OCI-LY1 (cell line): ENCODE data around the gene PDE5A.

Experiments used
- H2AFZ ChIP-seq: fragments of 200-600 bp; sonication (generic), shearing (Covaris generic); 2 replicates; pipeline ENCODE4 v1.6.0; 2014; ENCODE audit warnings: antibody characterized with exemption, mild to moderate bottlenecking, low read length
- H3F3A ChIP-seq: fragments of 200-600 bp; sonication (generic), shearing (Covaris generic); 2 replicates; pipeline ENCODE4 v1.6.0; 2014; ENCODE audit warnings: mild to moderate bottlenecking, antibody characterized with exemption, low read length, moderate library complexity; ENCODE audit not compliant: insufficient read depth
- H3K27ac ChIP-seq: fragments of 200-600 bp; sonication (generic); 2 replicates; pipeline ENCODE4 v1.5.1; 2014; ENCODE audit warnings: low read length, mixed run types, mild to moderate bottlenecking, low read depth; ENCODE audit not compliant: poor library complexity, severe bottlenecking
- H3K27me3 ChIP-seq: fragments of 200-600 bp; sonication (generic); 2 replicates; pipeline ENCODE4 v1.6.0; 2014; ENCODE audit warnings: antibody characterized with exemption, mild to moderate bottlenecking, low read length, moderate library complexity; ENCODE audit not compliant: insufficient read depth
- H3K36me3 ChIP-seq: fragments of 200-600 bp; sonication (generic); 2 replicates; pipeline ENCODE4 v1.6.1; 2014; ENCODE audit warnings: mild to moderate bottlenecking, antibody characterized with exemption, low read length, moderate library complexity, mixed read lengths; ENCODE audit not compliant: insufficient read depth
- H3K4me1 ChIP-seq: fragments of 200-600 bp; sonication (generic); 2 replicates; pipeline ENCODE4 v1.5.1; 2014; ENCODE audit warnings: mild to moderate bottlenecking, low read length, moderate library complexity; ENCODE audit not compliant: insufficient read depth, severe bottlenecking
- H3K4me2 ChIP-seq: fragments of 200-600 bp; sonication (generic), shearing (Covaris generic); 2 replicates; pipeline ENCODE4 v1.6.1; 2014; ENCODE audit warnings: low read length
- H3K4me3 ChIP-seq: fragments of 200-600 bp; sonication (generic); 2 replicates; pipeline ENCODE4 v1.5.1; 2014; ENCODE audit warnings: low read length, low read depth, mild to moderate bottlenecking, mixed read lengths; ENCODE audit not compliant: poor library complexity, severe bottlenecking
- H3K79me2 ChIP-seq: fragments of 200-600 bp; shearing (Covaris generic); 2 replicates; pipeline ENCODE4 v1.6.1; 2016; ENCODE audit warnings: mixed run types, low read length, mixed read lengths; ENCODE audit not compliant: insufficient read depth
- H3K9ac ChIP-seq: fragments of 200-600 bp; sonication (generic), shearing (Covaris generic); 2 replicates; pipeline ENCODE4 v1.6.1; 2014; ENCODE audit warnings: mild to moderate bottlenecking, low read length, mixed read lengths
- H3K9me2 ChIP-seq: fragments of 200-600 bp; sonication (generic), shearing (Covaris generic); 2 replicates; pipeline ENCODE4 v1.6.1; 2014; ENCODE audit warnings: low read depth, mild to moderate bottlenecking, low read length, mixed read lengths
- H3K9me3 ChIP-seq: fragments of 200-600 bp; shearing (Covaris generic); 2 replicates; pipeline ENCODE4 v1.6.1; 2014; ENCODE audit warnings: low read length, mixed read lengths
- H4K20me1 ChIP-seq: fragments of 200-600 bp; sonication (generic), shearing (Covaris generic); 2 replicates; pipeline ENCODE4 v1.6.0; 2016; ENCODE audit warnings: mild to moderate bottlenecking, low read length; ENCODE audit not compliant: insufficient read depth
- CTCF ChIP-seq: fragments of 200-600 bp; sonication (generic), shearing (Covaris generic); IDR thresholded peaks from 2 replicates; pipeline ENCODE4 v1.5.1; 2017; ENCODE audit warnings: mild to moderate bottlenecking, antibody characterized with exemption, low read length, moderate library complexity, mixed read lengths
- EZH2 ChIP-seq: fragments of 200-600 bp; sonication (generic), shearing (Covaris generic); IDR thresholded peaks from 2 replicates; pipeline ENCODE4 v1.8.0; 2017; ENCODE audit warnings: borderline replicate concordance, mixed run types, mild to moderate bottlenecking, antibody characterized with exemption, low read length, moderate library complexity, mixed read lengths

The PDE5A gene

DNA sequence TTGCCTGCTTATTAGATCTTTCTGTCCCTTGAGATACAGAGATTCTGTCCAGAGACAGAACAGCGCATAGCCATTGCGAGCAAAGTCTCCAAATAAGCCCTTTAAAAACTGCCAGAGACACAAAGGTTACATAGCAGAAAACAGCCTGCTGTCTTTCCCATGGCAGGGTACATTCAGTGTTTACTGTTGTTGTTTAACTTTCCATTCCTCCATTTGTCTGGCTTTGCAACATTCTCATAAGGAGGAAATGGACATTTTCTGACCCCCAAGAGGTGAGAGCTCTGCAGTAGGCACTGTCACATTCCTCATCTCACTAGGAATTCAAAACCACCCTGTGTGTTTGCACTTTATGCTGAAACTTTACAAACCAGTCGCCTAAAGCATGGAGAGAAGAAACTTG is 48.3 kb downstream of the PDE5A start:
- Histone ChIP-seq H3K4me3 (no peak overlapping the region), H3K27ac (no peak overlapping the region), H3K4me2 (no peak overlapping the region), H3K36me3 (no peaks in the 10 kb centered on the region), H3K9ac (no peak overlapping the region), H3K9me3 (no peaks in the 10 kb centered on the region), H4K20me1 (no peaks in the 10 kb centered on the region), H3K79me2 (no peaks in the 10 kb centered on the region), H2AFZ (no peak overlapping the region), H3K27me3 (no peaks in the 10 kb centered on the region), H3F3A (no peaks in the 10 kb centered on the region), H3K9me2 (no peaks in the 10 kb centered on the region), H3K4me1 (no peaks in the 10 kb centered on the region)
- TF ChIP-seq CTCF (no peak), EZH2 (no peak)

DNA sequence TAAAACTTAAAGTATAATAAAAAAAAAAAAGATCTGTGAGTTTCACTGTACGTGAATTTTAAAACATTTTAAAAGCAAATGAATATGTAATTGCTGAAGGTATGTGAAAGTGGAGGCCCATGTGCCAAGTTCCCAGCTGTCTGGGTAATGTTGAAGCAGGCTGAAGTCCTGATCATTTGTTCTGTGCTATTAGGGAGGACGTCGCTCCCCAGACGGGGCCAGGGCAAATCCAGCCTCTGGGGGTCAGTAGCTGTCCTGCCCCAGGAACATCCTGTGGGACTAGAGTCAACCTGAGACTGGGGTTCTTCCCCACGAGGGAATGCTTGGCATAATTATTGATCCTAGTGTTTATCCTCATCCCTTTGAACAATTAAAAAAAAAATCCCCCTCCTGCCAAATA is 48.8 kb downstream of the PDE5A start:
- Histone ChIP-seq H3K79me2 (no peaks in the 10 kb centered on the region), H3K9me2 (no peaks in the 10 kb centered on the region), H2AFZ (no peak overlapping the region), H3K36me3 (no peaks in the 10 kb centered on the region), H4K20me1 (no peaks in the 10 kb centered on the region), H3K27ac (no peak overlapping the region), H3K4me2 (no peak overlapping the region), H3F3A (no peaks in the 10 kb centered on the region), H3K9ac (no peak overlapping the region), H3K4me3 (no peak overlapping the region), H3K9me3 (no peaks in the 10 kb centered on the region), H3K27me3 (no peaks in the 10 kb centered on the region), H3K4me1 (no peaks in the 10 kb centered on the region)
- TF ChIP-seq EZH2 (no peak), CTCF (no peak)

GRCh38 chr4:119570401-119570800 is 58.2 kb downstream of the PDE5A start:
- Histone ChIP-seq H3F3A (no peaks in the 10 kb centered on the region), H3K36me3 (no peaks in the 10 kb centered on the region), H3K27me3 (no peaks in the 10 kb centered on the region), H3K9ac (no peak overlapping the region), H3K4me1 (no peaks in the 10 kb centered on the region), H3K9me3 (no peaks in the 10 kb centered on the region), H4K20me1 (no peaks in the 10 kb centered on the region), H3K79me2 (no peaks in the 10 kb centered on the region), H3K27ac (no peak overlapping the region), H3K9me2 (no peaks in the 10 kb centered on the region), H2AFZ (no peak overlapping the region), H3K4me2 (no peak overlapping the region), H3K4me3 (no peak overlapping the region)
- no peak for TF ChIP-seq EZH2
- no peak for TF ChIP-seq CTCF
